Caco-2 (cell line): ENCODE data around the gene PLIN1. TPM values are rescaled to one million over a fixed set of nuclear protein-coding genes. Genes with fewer than 3 reads are reported as not detected.

Source experiments
- BruUV-seq: library from RNA; stranded (reverse); fragments of 400-500 nt; replicated peaks from 2 replicates; lab custom pipeline; 2021; lab: Mats Ljungman, UMichigan
- CTCF ChIA-PET: fragments of 300-600 bp; sonication (Branson Sonifier 250); formaldehyde crosslinking; loops from one replicate; lab custom pipeline; 2022; ENCODE audit warnings: antibody characterized with exemption; lab: Charles Lee
- POLR2A ChIA-PET: fragments of 300-600 bp; sonication (Branson Sonifier 250); formaldehyde crosslinking; loops from one replicate; lab custom pipeline; 2022; ENCODE audit warnings: antibody characterized with exemption; lab: Charles Lee
- DNase-seq, 2 experiments: peaks; one replicate each; pipeline versions ENCODE4 v3.0.0 to v3.0.0-alpha.2; 2020 to 2022
- H3K27me3 ChIP-seq: replicated peaks from 2 replicates; pipeline ENCODE4 v1.6.0; 2011; ENCODE audit warnings: low read length; ENCODE audit not compliant: control insufficient read depth, insufficient read depth
- H3K36me3 ChIP-seq: 2 replicates; pipeline ENCODE4 v1.5.1; 2011; ENCODE audit warnings: low read length; ENCODE audit not compliant: control insufficient read depth, insufficient read depth
- H3K4me1 ChIP-seq: fragments of 250-450 bp; sonication (Bioruptor Pico); 2 replicates; pipeline ENCODE4 v1.5.1; 2020; ENCODE audit warnings: mild to moderate bottlenecking
- H3K4me3 ChIP-seq: 2 replicates; pipeline ENCODE4 v1.5.1; 2011; ENCODE audit warnings: low read depth, mild to moderate bottlenecking, control low read depth, low read length
- H3K9me3 ChIP-seq: fragments of 250-450 bp; sonication (Bioruptor Pico); 2 replicates; pipeline ENCODE4 v1.5.1; 2020; ENCODE audit warnings: mild to moderate bottlenecking, moderate library complexity
- H3K27ac Mint-ChIP-seq: one replicate; pipeline ENCODE4 v1.8.0; 2022; ENCODE audit warnings: mixed read lengths; ENCODE audit not compliant: unreplicated experiment
- H3K27me3 Mint-ChIP-seq: one replicate; pipeline ENCODE4 v1.8.0; 2022; ENCODE audit warnings: mixed read lengths; ENCODE audit not compliant: insufficient read depth, unreplicated experiment
- H3K36me3 Mint-ChIP-seq: one replicate; pipeline ENCODE4 v1.8.0; 2022; ENCODE audit warnings: mild to moderate bottlenecking, mixed read lengths; ENCODE audit not compliant: insufficient read depth, unreplicated experiment
- H3K4me1 Mint-ChIP-seq: one replicate; pipeline ENCODE4 v1.8.0; 2022; ENCODE audit warnings: low read depth, mixed read lengths; ENCODE audit not compliant: unreplicated experiment
- H3K4me3 Mint-ChIP-seq: one replicate; pipeline ENCODE4 v1.8.0; 2022; ENCODE audit warnings: mild to moderate bottlenecking, moderate library complexity, mixed read lengths; ENCODE audit not compliant: unreplicated experiment
- H3K9me3 Mint-ChIP-seq: one replicate; pipeline ENCODE4 v1.8.0; 2022; ENCODE audit warnings: mixed read lengths; ENCODE audit not compliant: unreplicated experiment
- CTCF ChIP-seq, 2 experiments: fragments of 200-600 bp in 1 of 2; IDR thresholded peaks; 1 replicate in 1 of 2; 2 replicates in 1 of 2; pipeline versions ENCODE4 v1.5.1 to v1.8.0; 2011 to 2022; ENCODE audit warnings: antibody characterized with exemption in 1 of 2, control low read depth in 1 of 2, inconsistent platforms in 1 of 2, low read depth in 1 of 2, low read length in 1 of 2, mild to moderate bottlenecking in 1 of 2, moderate library complexity in 1 of 2; ENCODE audit not compliant: insufficient read depth in 1 of 2, severe bottlenecking in 1 of 2, unreplicated experiment in 1 of 2
- intact Hi-C: fragments of 100-400 bp; cut with micrococcal nuclease; formaldehyde crosslinking; loops from one replicate; pipeline ENCODE4 v1.10.0; 2022; ENCODE audit not compliant: unreplicated experiment
- total RNA-seq: library from RNA; stranded (reverse); gene quantifications from 2 replicates; pipeline ENCODE4 v1.2.3, GENCODE V29; 2022

PLIN1 gene
- total RNA-seq, 1 experiment from 2014 or later = not detected

- H3K9me3 ChIP-seq = no peaks in the 10 kb centered on the region
- H3K27me3 ChIP-seq = no peaks in the 10 kb centered on the region
- TF ChIP-seq CTCF (IDR thresholded peaks at IDR 0.05; ENCODE audit: insufficient read depth in 1 of 2, low read depth in 1 of 2, low read length in 1 of 2, severe bottlenecking in 1 of 2, unreplicated experiment in 1 of 2) = no peak
- H3K36me3 Mint-ChIP-seq = no peaks in the 10 kb centered on the region
- intact Hi-C loops = no loop called here
- ChIA-PET CTCF (no interaction called here), POLR2A (no interaction called here)
- no peak overlapping the region for H3K4me3 ChIP-seq
- H3K9me3 Mint-ChIP-seq = no peaks in the 10 kb centered on the region
- no peak for DNase-seq
- no TSS peak for BruUV-seq
- H3K4me1 ChIP-seq = peaks cover 12% of the 10 kb centered on the region; the same call in 1 of the 2 replicates
- no peaks in the 10 kb centered on the region for H3K36me3 ChIP-seq
- H3K27me3 Mint-ChIP-seq = peaks cover 2% of the 10 kb centered on the region
- no peaks in the 10 kb centered on the region for H3K4me1 Mint-ChIP-seq
- no peak overlapping the region for H3K4me3 Mint-ChIP-seq
- no peak overlapping the region for H3K27ac Mint-ChIP-seq
Measured at GRCh38 chr15:89669309-89669865, 9.8 kb downstream of the PLIN1 start.

- POLR2A ChIA-PET = no interaction called here
- H3K9me3 ChIP-seq = no peaks in the 10 kb centered on the region
- Mint-ChIP-seq H3K4me1 (no peaks in the 10 kb centered on the region), H3K27ac (no peak overlapping the region), H3K27me3 (peaks cover 4% of the 10 kb centered on the region), H3K4me3 (no peak overlapping the region), H3K36me3 (no peaks in the 10 kb centered on the region), H3K9me3 (no peaks in the 10 kb centered on the region)
- intact Hi-C loops = no loop called here
- H3K36me3 ChIP-seq = no peaks in the 10 kb centered on the region
- peaks cover 12% of the 10 kb centered on the region; the same call in 1 of the 2 replicates for H3K4me1 ChIP-seq
- CTCF ChIA-PET = no interaction called here
- no peak overlapping the region for H3K4me3 ChIP-seq
- no TSS peak for BruUV-seq
- H3K27me3 ChIP-seq = no peaks in the 10 kb centered on the region
- no peak for TF ChIP-seq CTCF (IDR thresholded peaks at IDR 0.05; ENCODE audit: insufficient read depth in 1 of 2, low read depth in 1 of 2, low read length in 1 of 2, severe bottlenecking in 1 of 2, unreplicated experiment in 1 of 2)
- no peak for DNase-seq
Measured at GRCh38 chr15:89668171-89668570, 11.0 kb downstream of the PLIN1 start.

- H3K27ac Mint-ChIP-seq = no peak overlapping the region
- ChIA-PET CTCF (no interaction called here), POLR2A (no interaction called here)
- no peaks in the 10 kb centered on the region for H3K27me3 ChIP-seq
- no peaks in the 10 kb centered on the region for H3K36me3 Mint-ChIP-seq
- H3K36me3 ChIP-seq = no peaks in the 10 kb centered on the region
- no peak for TF ChIP-seq CTCF (IDR thresholded peaks at IDR 0.05; ENCODE audit: insufficient read depth in 1 of 2, low read depth in 1 of 2, low read length in 1 of 2, severe bottlenecking in 1 of 2, unreplicated experiment in 1 of 2)
- no peak overlapping the region for H3K4me3 Mint-ChIP-seq
- no TSS peak for BruUV-seq
- intact Hi-C loops = no loop called here
- no peaks in the 10 kb centered on the region for H3K9me3 ChIP-seq
- H3K4me3 ChIP-seq = no peak overlapping the region
- no peak for DNase-seq
- no peaks in the 10 kb centered on the region for H3K9me3 Mint-ChIP-seq
- H3K4me1 Mint-ChIP-seq = no peaks in the 10 kb centered on the region
- H3K27me3 Mint-ChIP-seq = peaks cover 4% of the 10 kb centered on the region
- H3K4me1 ChIP-seq = peaks cover 12% of the 10 kb centered on the region; the same call in 1 of the 2 replicates
Measured at GRCh38 chr15:89667706-89667960, 11.5 kb downstream of the PLIN1 start.
